SK-N-SH (cell line): Measurements from ENCODE around the gene ROM1. TPM values are rescaled to one million over a fixed set of nuclear protein-coding genes. Genes with fewer than 3 reads are reported as not detected.
"Not testable (repeated sequence)": the region's sequence is repeated elsewhere in the genome, so short reads cannot be mapped to it uniquely, and the experiment has no call there.

Experiments
- CTCF ChIA-PET: fragments of 300-600, 350-600 bp; formaldehyde crosslinking; extraction: SDS; loops from one replicate; lab custom pipeline; 2021; lab: Yijun Ruan, JAX
- POLR2A ChIA-PET: fragments of 350-600 bp; sonication (Branson Sonifier 250); formaldehyde crosslinking; extraction: SDS; loops from one replicate; lab custom pipeline; 2020; ENCODE audit warnings: antibody characterized with exemption, inconsistent platforms; lab: Yijun Ruan, JAX
- DNase-seq: peaks from one replicate; pipeline ENCODE4 v3.0.0; 2012
- H2AFZ ChIP-seq: fragments of 200-600 bp; sonication (generic); 2 replicates; pipeline ENCODE4 v1.8.1; 2016; ENCODE audit warnings: antibody characterized with exemption, mild to moderate bottlenecking, low read depth
- H3F3A ChIP-seq: fragments of 200-600 bp; sonication (generic); replicated peaks from 2 replicates; pipeline ENCODE3; 2016; ENCODE audit warnings: antibody characterized with exemption, mild to moderate bottlenecking; ENCODE audit not compliant: insufficient read depth
- H3K27ac ChIP-seq, 2 experiments: fragments of 200-500 bp in 1 of 2; fragments of 200-600 bp in 1 of 2; sonication (Bioruptor generic) in 1 of 2; sonication (generic), shearing (Covaris generic) in 1 of 2; 2 replicates each; pipeline versions ENCODE4 v1.5.1 to v1.6.1; 2014 to 2016; ENCODE audit warnings: low read depth in 2 of 2, inconsistent platforms in 1 of 2, low read length in 1 of 2, mild to moderate bottlenecking in 1 of 2, mixed read lengths in 1 of 2
- H3K27me3 ChIP-seq: fragments of 200-600 bp; sonication (generic), shearing (Covaris generic); 2 replicates; pipeline ENCODE4 v1.6.1; 2016; ENCODE audit warnings: mixed run types; ENCODE audit not compliant: insufficient read depth
- H3K36me3 ChIP-seq, 2 experiments: fragments of 200-500 bp in 1 of 2; fragments of 200-600 bp in 1 of 2; sonication (Bioruptor generic) in 1 of 2; sonication (generic) in 1 of 2; replicated peaks in 1 of 2; 2 replicates each; pipeline versions ENCODE3 to v1.5.1; 2014 to 2016; ENCODE audit warnings: low read length in 1 of 2, mild to moderate bottlenecking in 1 of 2; ENCODE audit not compliant: insufficient read depth in 2 of 2, control insufficient read depth in 1 of 2
- H3K4me1 ChIP-seq, 2 experiments: fragments of 200-500 bp in 1 of 2; fragments of 200-600 bp in 1 of 2; sonication (Bioruptor generic) in 1 of 2; sonication (generic), shearing (Covaris generic) in 1 of 2; 2 replicates each; pipeline versions ENCODE4 v1.5.1 to v1.6.1; 2014 to 2016; ENCODE audit warnings: low read depth in 1 of 2, low read length in 1 of 2, mixed run types in 1 of 2; ENCODE audit not compliant: insufficient read depth in 2 of 2, control insufficient read depth in 1 of 2
- H3K4me2 ChIP-seq: fragments of 200-600 bp; sonication (generic), shearing (Covaris generic); 2 replicates; pipeline ENCODE4 v1.6.1; 2017; ENCODE audit warnings: mixed run types
- H3K4me3 ChIP-seq, 2 experiments: fragments of 200-500 bp in 1 of 2; fragments of 200-600 bp in 1 of 2; sonication (Bioruptor generic) in 1 of 2; sonication (generic), shearing (Covaris generic) in 1 of 2; 2 replicates each; pipeline versions ENCODE4 v1.5.1 to v1.8.1; 2014 to 2016; ENCODE audit warnings: low read depth in 2 of 2, inconsistent platforms in 1 of 2, low read length in 1 of 2, mild to moderate bottlenecking in 1 of 2, mixed read lengths in 1 of 2, moderate library complexity in 1 of 2
- H3K79me2 ChIP-seq: fragments of 200-600 bp; sonication (generic); 2 replicates; pipeline ENCODE4 v1.8.1; 2017; ENCODE audit warnings: mild to moderate bottlenecking; ENCODE audit not compliant: insufficient read depth
- H3K9ac ChIP-seq: fragments of 200-600 bp; sonication (generic); 2 replicates; pipeline ENCODE4 v1.6.1; 2017; ENCODE audit warnings: mixed run types
- H3K9me2 ChIP-seq: fragments of 200-600 bp; sonication (generic); 2 replicates; pipeline ENCODE4 v1.6.1; 2017; ENCODE audit warnings: mixed run types
- H3K9me3 ChIP-seq: fragments of 200-600 bp; sonication (generic); 2 replicates; pipeline ENCODE4 v1.6.1; 2017; ENCODE audit warnings: mixed run types, mild to moderate bottlenecking, moderate library complexity
- H4K20me1 ChIP-seq: fragments of 200-600 bp; sonication (generic); 2 replicates; pipeline ENCODE4 v1.6.1; 2017; ENCODE audit warnings: mild to moderate bottlenecking, mixed run types; ENCODE audit not compliant: insufficient read depth
- ELF1 ChIP-seq: IDR thresholded peaks from 2 replicates; pipeline ENCODE4 v1.4.0; 2012
- EZH2phosphoT487 ChIP-seq: fragments of 200-600 bp; sonication (generic); IDR thresholded peaks from 2 replicates; pipeline ENCODE4 v1.6.1; 2017; ENCODE audit warnings: low read depth, mixed run types, mild to moderate bottlenecking, antibody characterized with exemption, moderate library complexity, borderline replicate concordance
- FOSL2 ChIP-seq: IDR thresholded peaks from 2 replicates; pipeline ENCODE4 v1.4.0; 2012; ENCODE audit warnings: low read depth, mild to moderate bottlenecking, moderate library complexity, borderline replicate concordance
- FOXJ3 ChIP-seq: sonication (generic); formaldehyde crosslinking; IDR thresholded peaks from 2 replicates; pipeline ENCODE4 v1.5.1; 2020; ENCODE audit warnings: mild to moderate bottlenecking, missing genetic modification reagents
- FOXM1 ChIP-seq: IDR thresholded peaks from 2 replicates; pipeline ENCODE4 v1.4.0; 2012; ENCODE audit warnings: low read depth, mild to moderate bottlenecking
- GABPA ChIP-seq: IDR thresholded peaks from 2 replicates; pipeline ENCODE4 v1.4.0; 2012; ENCODE audit warnings: low read depth, mild to moderate bottlenecking
- GATA2 ChIP-seq: sonication (generic); formaldehyde crosslinking; IDR thresholded peaks from 2 replicates; pipeline ENCODE4 v1.5.0; 2020; ENCODE audit warnings: mild to moderate bottlenecking, missing genetic modification reagents
- JUND ChIP-seq: IDR thresholded peaks from 2 replicates; pipeline ENCODE4 v1.4.0; 2012
- MXI1 ChIP-seq: IDR thresholded peaks from 2 replicates; pipeline ENCODE4 v1.6.1; 2012; ENCODE audit warnings: mild to moderate bottlenecking, low read depth, low read length, improper control_type of control experiment
- NFIC ChIP-seq: IDR thresholded peaks from 2 replicates; pipeline ENCODE4 v1.4.0; 2012; ENCODE audit warnings: borderline replicate concordance
- PBX3 ChIP-seq: IDR thresholded peaks from 2 replicates; pipeline ENCODE4; 2012
- POLR2AphosphoS5 ChIP-seq: IDR thresholded peaks from 2 replicates; pipeline ENCODE4 v1.6.1; 2012; ENCODE audit warnings: low read depth, low read length
- RAD21 ChIP-seq: IDR thresholded peaks from 2 replicates; pipeline ENCODE4 v1.6.1; 2012; ENCODE audit warnings: mild to moderate bottlenecking, low read length
- RFX5 ChIP-seq: IDR thresholded peaks from 2 replicates; pipeline ENCODE4 v1.6.1; 2012; ENCODE audit warnings: mild to moderate bottlenecking, improper control_type of control experiment, low read length
- RXRA ChIP-seq: IDR thresholded peaks from 2 replicates; pipeline ENCODE4 v1.4.0; 2012; ENCODE audit warnings: low read depth, mild to moderate bottlenecking, borderline replicate concordance
- SIN3A ChIP-seq: IDR thresholded peaks from 2 replicates; pipeline ENCODE4 v1.6.1; 2012; ENCODE audit warnings: low read depth, mild to moderate bottlenecking, low read length, moderate library complexity, borderline replicate concordance
- SMC3 ChIP-seq: IDR thresholded peaks from 2 replicates; pipeline ENCODE4 v1.6.1; 2012; ENCODE audit warnings: low read depth, low read length, improper control_type of control experiment
- TAF1 ChIP-seq: IDR thresholded peaks from 2 replicates; pipeline ENCODE4 v1.6.1; 2012; ENCODE audit warnings: low read depth, mild to moderate bottlenecking, low read length, moderate library complexity, borderline replicate concordance
- TEAD4 ChIP-seq: IDR thresholded peaks from 2 replicates; pipeline ENCODE4 v1.4.0; 2012; ENCODE audit warnings: mild to moderate bottlenecking, borderline replicate concordance; ENCODE audit not compliant: insufficient read depth
- USF1 ChIP-seq: IDR thresholded peaks from 2 replicates; pipeline ENCODE4 v1.4.0; 2012; ENCODE audit warnings: low read depth, borderline replicate concordance
- USF2 ChIP-seq: fragments of 150-350 bp; IDR thresholded peaks from 2 replicates; pipeline ENCODE4 v1.6.1; 2017; ENCODE audit warnings: antibody characterized with exemption, low read length, low read depth, borderline replicate concordance
- WGBS: methylation state at CpG from one replicate; pipeline ENCODE4 v1.1.6; 2017; ENCODE audit warnings: low lambda C conversion rate; 5-methylcytosine and 5-hydroxymethylcytosine counted together
- polyA plus RNA-seq, 3 experiments: library from polyadenylated mRNA; depleted of rRNA; stranded (reverse); fragments of >200 nt; gene quantifications; 2 replicates each; pipeline ENCODE4 v1.2.3, GENCODE V29; 2012

Gene ROM1
- polyA plus RNA-seq, 1 of the 3 experiments (the other 2 are of a cell fraction), result 7.3 TPM

- Histone ChIP-seq H4K20me1 (0 out of 2 replicates have a peak, but pooled peaks cover 5% of the 10 kb centered on the region), H3K9ac (no peak overlapping the region), H3K27me3 (no peaks in the 10 kb centered on the region), H3F3A (peaks cover 5% of the 10 kb centered on the region)
- 84% methylated on average over 2 of the region's 11 CpGs for WGBS
- CTCF ChIA-PET, result interaction anchor here (0.8 to 2.4 kb wide), 6 partner anchors 37 to 232 kb away, joined by 3 to 10 read pairs (median 4); partner anchors contain the start of genes SLC3A2 and TUT1
- no peak for DNase-seq
- POLR2A ChIA-PET, result interaction anchor here (0.7 to 7.3 kb wide), 2 partner anchors 15 to 192 kb away, joined by 3 to 52 read pairs; partner anchors contain the start of genes C11orf98 and CSKMT
- TF ChIP-seq TAF1 (no peak), SMC3 (no peak), EZH2phosphoT487 (no peak), FOXJ3 (CRISPR knock-in tag) (no peak)
- TF ChIP-seq, all 33 proteins: peak for 0
- Histone ChIP-seq H3K36me3 (peaks cover 11 to 16% of the 10 kb centered on the region in 2 experiments), H3K27ac (no peak overlapping the region), H3K4me3 (no peak overlapping the region), H3K79me2 (peaks cover 55% of the 10 kb centered on the region), H3K4me2 (no peak overlapping the region), H3K9me3 (no peaks in the 10 kb centered on the region), H3K9me2 (no peaks in the 10 kb centered on the region), H3K4me1 (peaks cover 7 to 13% of the 10 kb centered on the region in 2 experiments; a peak in 2 of 4 replicates), H2AFZ (no peak overlapping the region)
Observed at GRCh38 chr11:62648967-62649364, 35.9 kb downstream of the ROM1 start.

- 97% methylated on average over 10 of the region's 11 CpGs for WGBS
- Histone ChIP-seq H3K9me2 (no peaks in the 10 kb centered on the region), H3K9ac (no peak overlapping the region), H3K4me3 (no peak overlapping the region), H4K20me1 (0 out of 2 replicates have a peak, but pooled peaks cover 5% of the 10 kb centered on the region), H2AFZ (no peak overlapping the region), H3K27ac (no peak overlapping the region), H3K4me2 (no peak overlapping the region), H3K4me1 (peaks cover 7 to 13% of the 10 kb centered on the region in 2 experiments; a peak in 2 of 4 replicates), H3F3A (peaks cover 5% of the 10 kb centered on the region), H3K9me3 (no peaks in the 10 kb centered on the region), H3K27me3 (no peaks in the 10 kb centered on the region), H3K36me3 (peaks cover 7 to 16% of the 10 kb centered on the region in 2 experiments), H3K79me2 (peaks cover 49% of the 10 kb centered on the region)
- TF ChIP-seq ELF1, result no peak
- no peak for TF ChIP-seq GABPA
- TF ChIP-seq USF2, result no peak
- no peak for TF ChIP-seq RXRA
- TF ChIP-seq NFIC, result no peak
- no peak for TF ChIP-seq TEAD4
- no peak for TF ChIP-seq PBX3
- no peak for TF ChIP-seq GATA2 (CRISPR knock-in tag)
- TF ChIP-seq MXI1, result no peak
- TF ChIP-seq RAD21, result no peak
- no peak for TF ChIP-seq USF1
- TF ChIP-seq POLR2AphosphoS5, result no peak
- no peak for TF ChIP-seq TAF1
- no peak for TF ChIP-seq EZH2phosphoT487
- no peak for TF ChIP-seq JUND
- no peak for TF ChIP-seq FOSL2
- no peak for TF ChIP-seq SIN3A
- TF ChIP-seq FOXM1, result no peak
- TF ChIP-seq RFX5, result no peak
- CTCF ChIA-PET, result interaction anchor here (0.8 to 2.4 kb wide), 2 partner anchors 55 to 58 kb away, joined by 4 to 10 read pairs; partner anchors contain the start of gene TUT1
- DNase-seq, result no peak
- POLR2A ChIA-PET, result interaction anchor here (7.3 kb wide), 1 partner anchor 15 kb away, joined by 52 read pairs; the partner anchor contains the start of genes C11orf98 and CSKMT
Observed at GRCh38 chr11:62649486-62649885, 36.4 kb downstream of the ROM1 start.

- H3K79me2 ChIP-seq, result peaks cover 41% of the 10 kb centered on the region
- H3K9me3 ChIP-seq, result not testable (repeated sequence)
- whole genome bisulfite sequencing, result 92% methylated on average over 12 of the region's 12 CpGs
Observed at GRCh38 chr11:62650283-62650682, 37.2 kb downstream of the ROM1 start.

More at GRCh38 chr11:62650283-62650682, 37.2 kb downstream of the ROM1 start:
- POLR2A ChIA-PET, result interaction anchor here (7.3 kb wide), 1 partner anchor 14 kb away, joined by 52 read pairs; the partner anchor contains the start of genes C11orf98 and CSKMT
- not testable (repeated sequence) for H3K4me2 ChIP-seq, H3K27ac ChIP-seq, DNase-seq, H2AFZ ChIP-seq, H4K20me1 ChIP-seq, H3K9me2 ChIP-seq, H3K27me3 ChIP-seq, H3K4me3 ChIP-seq, H3F3A ChIP-seq, H3K9ac ChIP-seq
- Histone ChIP-seq H3K36me3 (peaks cover 0 to 16% of the 10 kb centered on the region in 2 experiments), H3K4me1 (peaks cover 7 to 11% of the 10 kb centered on the region in 2 experiments; a peak in 2 of 4 replicates)
- CTCF ChIA-PET, result interaction anchor here (0.7 to 1.2 kb wide), 2 partner anchors 37 to 137 kb away, joined by 3 read pairs; partner anchors contain the start of genes EML3 and ROM1
